ENCODE data around the gene MAPK11.

DNA sequence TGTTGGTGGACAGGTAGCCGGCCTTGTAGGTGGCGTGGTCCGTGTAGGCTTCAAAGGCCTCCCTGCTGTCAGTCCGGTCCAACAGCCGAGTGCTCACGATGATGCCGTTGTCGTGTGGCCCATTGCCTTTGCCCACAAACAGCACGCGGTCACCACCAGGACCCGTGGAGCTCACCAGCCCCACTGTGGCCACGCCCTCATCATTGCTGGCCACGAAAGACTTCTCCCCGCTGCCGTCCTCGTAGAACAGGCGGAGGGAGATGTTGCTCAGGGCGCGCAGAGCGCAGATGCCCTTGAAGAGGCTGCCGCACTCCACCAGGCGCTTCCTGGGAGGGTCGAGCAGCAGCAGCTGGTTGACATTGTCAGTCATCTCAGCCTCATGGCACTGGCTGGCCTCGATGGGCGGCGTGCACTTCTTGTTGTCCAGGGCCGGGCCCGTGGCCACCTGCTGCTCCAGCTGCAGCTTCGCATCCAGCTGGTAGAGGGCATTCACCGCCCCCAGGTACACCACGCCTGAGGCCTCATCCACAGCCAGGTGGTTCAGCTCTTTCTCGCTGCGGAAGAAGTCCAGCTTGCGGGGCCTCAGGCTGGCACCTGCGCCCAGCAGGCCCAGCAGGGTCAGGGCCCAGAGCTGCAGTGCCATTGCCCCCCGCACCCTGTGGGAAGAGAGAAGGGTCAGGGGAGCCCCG is 19.9 kb upstream of the MAPK11 start:
- TF ChIP-seq, protein P1, sequence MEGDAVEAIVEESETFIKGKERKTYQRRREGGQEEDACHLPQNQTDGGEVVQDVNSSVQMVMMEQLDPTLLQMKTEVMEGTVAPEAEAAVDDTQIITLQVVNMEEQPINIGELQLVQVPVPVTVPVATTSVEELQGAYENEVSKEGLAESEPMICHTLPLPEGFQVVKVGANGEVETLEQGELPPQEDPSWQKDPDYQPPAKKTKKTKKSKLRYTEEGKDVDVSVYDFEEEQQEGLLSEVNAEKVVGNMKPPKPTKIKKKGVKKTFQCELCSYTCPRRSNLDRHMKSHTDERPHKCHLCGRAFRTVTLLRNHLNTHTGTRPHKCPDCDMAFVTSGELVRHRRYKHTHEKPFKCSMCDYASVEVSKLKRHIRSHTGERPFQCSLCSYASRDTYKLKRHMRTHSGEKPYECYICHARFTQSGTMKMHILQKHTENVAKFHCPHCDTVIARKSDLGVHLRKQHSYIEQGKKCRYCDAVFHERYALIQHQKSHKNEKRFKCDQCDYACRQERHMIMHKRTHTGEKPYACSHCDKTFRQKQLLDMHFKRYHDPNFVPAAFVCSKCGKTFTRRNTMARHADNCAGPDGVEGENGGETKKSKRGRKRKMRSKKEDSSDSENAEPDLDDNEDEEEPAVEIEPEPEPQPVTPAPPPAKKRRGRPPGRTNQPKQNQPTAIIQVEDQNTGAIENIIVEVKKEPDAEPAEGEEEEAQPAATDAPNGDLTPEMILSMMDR (IDR thresholded peaks at IDR 0.05) = no peak
- no peak for TF ChIP-seq POLR2A (IDR thresholded peaks at IDR 0.05)

All from esophagus squamous epithelium (tissue), 4 donors.